GM12878 (cell line): ENCODE measurements around the gene RBM26. TPM values are rescaled to one million over a fixed set of nuclear protein-coding genes. Genes with fewer than 3 reads are reported as not detected.

ENCODE experiments used
- ATAC-seq: fragments of 200-7000 bp; cut with Tn5 transposase; 3 replicates; pipeline ENCODE4 v1.9.1; 2020; ENCODE audit warnings: mild to moderate bottlenecking, moderate library complexity
- BruUV-seq: library from RNA; stranded (reverse); fragments of 400-500 nt; replicated peaks from 2 replicates; lab custom pipeline; 2021; lab: Mats Ljungman, UMichigan
- CTCF ChIA-PET: fragments of 300-600 bp; sonication (Branson Sonifier 250); formaldehyde crosslinking; extraction: SDS; loops from one replicate; lab custom pipeline; 2021; ENCODE audit warnings: inconsistent platforms; lab: Yijun Ruan, JAX
- POLR2A ChIA-PET: fragments of 350-600 bp; formaldehyde crosslinking; extraction: SDS; loops from one replicate; lab custom pipeline; 2021; ENCODE audit warnings: inconsistent platforms; lab: Charles Lee
- RAD21 ChIA-PET: fragments of 300-600 bp; sonication (Branson Sonifier 250); formaldehyde crosslinking; loops from one replicate; lab custom pipeline; 2023; ENCODE audit warnings: antibody characterized with exemption; ENCODE audit not compliant: unreplicated experiment; lab: Charles Lee
- SMC1A ChIA-PET: fragments of 300-600 bp; sonication (Branson Sonifier 250); formaldehyde crosslinking; loops from one replicate; lab custom pipeline; 2023; ENCODE audit not compliant: unreplicated experiment, uncharacterized antibody; lab: Charles Lee
- DNase-seq: peaks from one replicate; pipeline ENCODE4 v3.0.0-alpha.2; 2011; ENCODE audit warnings: low read depth, low spot score
- FAIRE-seq: peaks from 3 replicates; lab custom pipeline; 2011; peaks lifted over from hg19 to GRCh38; lab: Jason Lieb, UNC
- H2AFZ ChIP-seq: 2 replicates; pipeline ENCODE4 v1.6.0; 2011; ENCODE audit warnings: low read depth, low read length, control low read depth; ENCODE audit not compliant: control insufficient read depth
- H3K27ac ChIP-seq: 2 replicates; pipeline ENCODE4 v1.5.1; 2011; ENCODE audit warnings: control low read depth; ENCODE audit not compliant: control insufficient read depth, insufficient read depth
- H3K27me3 ChIP-seq, 2 experiments: replicated peaks in 1 of 2; 2 replicates each; pipeline versions ENCODE4 v1.6.0 to v1.6.1; 2011; ENCODE audit warnings: low read length in 1 of 2; ENCODE audit not compliant: control insufficient read depth in 2 of 2, insufficient read depth in 2 of 2
- H3K36me3 ChIP-seq, 2 experiments: 2 replicates each; pipeline ENCODE4 v1.5.1; 2011; ENCODE audit warnings: low read length in 1 of 2; ENCODE audit not compliant: control insufficient read depth in 2 of 2, insufficient read depth in 2 of 2
- H3K4me1 ChIP-seq: 2 replicates; pipeline ENCODE4 v1.6.1; 2011; ENCODE audit warnings: mild to moderate bottlenecking, low read length, moderate library complexity, mixed read lengths; ENCODE audit not compliant: control insufficient read depth, insufficient read depth
- H3K4me2 ChIP-seq: 2 replicates; pipeline ENCODE4 v1.6.0; 2011; ENCODE audit warnings: control low read depth; ENCODE audit not compliant: control insufficient read depth, insufficient read depth
- H3K4me3 ChIP-seq: fragments of 200-600 bp; sonication (generic); 2 replicates; pipeline ENCODE4 v1.5.1; 2016
- H3K79me2 ChIP-seq: 2 replicates; pipeline ENCODE4 v1.6.0; 2011; ENCODE audit warnings: low read length; ENCODE audit not compliant: control insufficient read depth, insufficient read depth
- H3K9ac ChIP-seq: 2 replicates; pipeline ENCODE4 v1.8.0; 2011; ENCODE audit warnings: low read length, control low read depth, mixed read lengths; ENCODE audit not compliant: control insufficient read depth, insufficient read depth
- H3K9me3 ChIP-seq: replicated peaks from 3 replicates; pipeline ENCODE4 v1.5.1; 2011; ENCODE audit warnings: mild to moderate bottlenecking, low read length; ENCODE audit not compliant: control insufficient read depth, insufficient read depth
- H4K20me1 ChIP-seq: 2 replicates; pipeline ENCODE4 v1.6.0; 2011; ENCODE audit not compliant: control insufficient read depth, insufficient read depth
- BACH1 ChIP-seq: fragments of 450-650 bp; IDR thresholded peaks from 2 replicates; pipeline ENCODE4 v1.6.1; 2017; ENCODE audit warnings: mild to moderate bottlenecking, borderline replicate concordance
- BRCA1 ChIP-seq: IDR thresholded peaks from 2 replicates; pipeline ENCODE4 v1.6.1; 2011; ENCODE audit warnings: low read depth, low read length, improper control_type of control experiment
- CEBPB ChIP-seq, 2 experiments: fragments of 150-350 bp in 1 of 2; IDR thresholded peaks; 2 replicates each; pipeline ENCODE4 v1.6.1; 2012 to 2014; ENCODE audit warnings: low read depth in 2 of 2, low read length in 2 of 2, borderline replicate concordance in 1 of 2, inconsistent platforms in 1 of 2
- CREB1 ChIP-seq: IDR thresholded peaks from 2 replicates; pipeline ENCODE4 v1.6.1; 2012; ENCODE audit warnings: low read depth, mild to moderate bottlenecking, inconsistent platforms
- FOXK2 ChIP-seq: fragments of 450-650 bp; IDR thresholded peaks from 2 replicates; pipeline ENCODE4 v1.6.1; 2017; ENCODE audit warnings: mild to moderate bottlenecking, moderate library complexity
- KAT2A ChIP-seq: conservative IDR thresholded peaks from 2 replicates; pipeline ENCODE4 v1.6.1; 2011; ENCODE audit warnings: low read depth, low read length; ENCODE audit not compliant: control insufficient read depth
- LARP7 ChIP-seq: fragments of 450-650 bp; IDR thresholded peaks from 2 replicates; pipeline ENCODE4 v1.6.1; 2017; ENCODE audit warnings: mild to moderate bottlenecking
- MYC ChIP-seq: IDR thresholded peaks from 2 replicates; pipeline ENCODE4 v1.6.1; 2011; ENCODE audit warnings: mild to moderate bottlenecking, low read length, moderate library complexity, inconsistent platforms; ENCODE audit not compliant: insufficient read depth, insufficient replicate concordance, insufficient read length, severe bottlenecking
- NBN ChIP-seq: fragments of 450-650 bp; IDR thresholded peaks from 2 replicates; pipeline ENCODE4 v1.6.1; 2016
- POLR2AphosphoS2 ChIP-seq: IDR thresholded peaks from 2 replicates; pipeline ENCODE4 v1.6.1; 2011; ENCODE audit warnings: low read depth, mild to moderate bottlenecking, low read length, improper control_type of control experiment, moderate library complexity
- SUZ12 ChIP-seq: fragments of 200-600 bp; sonication (generic); IDR thresholded peaks from one replicate; pipeline ENCODE4 v1.6.1; 2018; ENCODE audit warnings: antibody characterized with exemption, mild to moderate bottlenecking; ENCODE audit not compliant: unreplicated experiment
- YBX1 ChIP-seq: fragments of 450-650 bp; IDR thresholded peaks from 2 replicates; pipeline ENCODE4 v1.6.1; 2016; ENCODE audit warnings: antibody characterized with exemption
- ZNF217 ChIP-seq: fragments of 450-650 bp; IDR thresholded peaks from 2 replicates; pipeline ENCODE4 v1.6.1; 2017; ENCODE audit warnings: antibody characterized with exemption, mild to moderate bottlenecking
- ZNF274 ChIP-seq: IDR thresholded peaks from one replicate; pipeline ENCODE4 v1.8.0; 2011; ENCODE audit not compliant: insufficient read length, insufficient read depth
- ZNF622 ChIP-seq: fragments of 450-650 bp; IDR thresholded peaks from 2 replicates; pipeline ENCODE4 v1.6.1; 2017; ENCODE audit warnings: mild to moderate bottlenecking, inconsistent platforms
- WGBS: methylation state at CpG from one replicate; pipeline ENCODE4 v1.1.6; 2016; ENCODE audit warnings: low lambda C conversion rate; ENCODE audit not compliant: insufficient replicate concordance, insufficient coverage; ENCODE audit errors: missing lambda C conversion rate; 5-methylcytosine and 5-hydroxymethylcytosine counted together
- in situ Hi-C: fragments of 300-500 bp; cut with MboI; formaldehyde crosslinking; loops from 9 replicates; pipeline ENCODE4 v1.14.3; 2018; ENCODE audit warnings: mixed read lengths
- intact Hi-C: fragments of 100-400 bp; cut with micrococcal nuclease; formaldehyde crosslinking; loops from one replicate; pipeline ENCODE4 v1.14.2; 2022; ENCODE audit not compliant: unreplicated experiment
- polyA plus RNA-seq, 11 experiments: library from polyadenylated mRNA; depleted of rRNA in 4 of 11; unstranded in 6 of 11; stranded (reverse) in 5 of 11; fragments of >200 nt; fragmentation: Nextera tagmentation in 4 of 11; fragmentation: Illumina TruSeq in 1 of 11; extraction: Ambion mirVana in 4 of 11; extraction: Trizol in 1 of 11; gene quantifications; 1 replicate in 1 of 11; 2 replicates in 10 of 11; pipeline versions ENCODE4 v1.2.1 to v1.2.3, GENCODE V29; 2011 to 2016; ENCODE audit warnings: inconsistent platforms in 2 of 11, missing spikeins in 2 of 11, low read depth in 1 of 11
- total RNA-seq, 4 experiments: library from RNA; depleted of rRNA in 3 of 4; stranded (reverse); fragments of >200 nt in 3 of 4; fragmentation: Illumina TruSeq in 1 of 4; extraction: Trizol in 1 of 4; gene quantifications; 2 replicates each; pipeline versions ENCODE4 v1.2.1 to v1.2.3, GENCODE V29; 2013 to 2021
- TF ChIP-seq, protein P1 (sequence below): fragments of 450-650 bp; conservative IDR thresholded peaks from 2 replicates; pipeline ENCODE4 v1.6.1; 2017; ENCODE audit warnings: mild to moderate bottlenecking, moderate library complexity
- TF ChIP-seq, protein P2 (sequence below): IDR thresholded peaks from 2 replicates; pipeline ENCODE4 v1.6.1; 2012; ENCODE audit warnings: low read depth, low read length, improper control_type of control experiment

RBM26 gene
- total and polyA plus RNA-seq, 10 of the 15 experiments (the other 5 are each of a cell fraction or from before 2014, with no cell fraction given), result 17.6 to 71.3 (median 38.9) TPM

DNA sequence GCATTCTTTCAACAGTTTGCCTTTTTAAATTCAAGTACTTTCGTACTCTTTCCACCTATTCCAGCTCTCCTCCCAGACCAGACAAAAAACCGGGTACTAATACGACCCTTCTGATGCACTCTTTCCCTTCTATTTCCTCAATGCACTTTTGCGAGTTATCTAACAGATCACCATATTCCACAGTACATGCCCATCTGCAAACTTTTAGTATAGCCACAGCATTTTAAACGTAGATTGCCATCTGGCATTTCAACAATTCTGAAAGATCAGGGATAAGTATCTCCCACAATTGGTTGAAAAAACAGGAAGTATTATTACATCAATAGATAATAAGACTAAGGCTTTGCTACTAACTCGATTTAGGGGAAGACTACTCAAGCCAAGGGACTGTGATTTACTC is 31.5 kb downstream of the RBM26 start:
- SMC1A ChIA-PET, result no interaction called here
- Histone ChIP-seq H3K4me2 (no peak overlapping the region), H3K9me3 (no peaks in the 10 kb centered on the region), H3K36me3 (peaks cover 7 to 16% of the 10 kb centered on the region in 2 experiments; a peak in 3 of 4 replicates), H3K27ac (no peak overlapping the region), H3K79me2 (peaks cover 11% of the 10 kb centered on the region), H2AFZ (no peak overlapping the region), H3K4me3 (no peak overlapping the region), H3K4me1 (no peaks in the 10 kb centered on the region), H3K9ac (no peak overlapping the region), H3K27me3 (no peaks in the 10 kb centered on the region), H4K20me1 (no peaks in the 10 kb centered on the region)
- no TSS peak for BruUV-seq
- intact Hi-C loops (no loop called here), in situ Hi-C loops (no loop called here)
- FAIRE-seq (no peak), ATAC-seq (no peak), DNase-seq (no peak)
- TF ChIP-seq, protein P1, sequence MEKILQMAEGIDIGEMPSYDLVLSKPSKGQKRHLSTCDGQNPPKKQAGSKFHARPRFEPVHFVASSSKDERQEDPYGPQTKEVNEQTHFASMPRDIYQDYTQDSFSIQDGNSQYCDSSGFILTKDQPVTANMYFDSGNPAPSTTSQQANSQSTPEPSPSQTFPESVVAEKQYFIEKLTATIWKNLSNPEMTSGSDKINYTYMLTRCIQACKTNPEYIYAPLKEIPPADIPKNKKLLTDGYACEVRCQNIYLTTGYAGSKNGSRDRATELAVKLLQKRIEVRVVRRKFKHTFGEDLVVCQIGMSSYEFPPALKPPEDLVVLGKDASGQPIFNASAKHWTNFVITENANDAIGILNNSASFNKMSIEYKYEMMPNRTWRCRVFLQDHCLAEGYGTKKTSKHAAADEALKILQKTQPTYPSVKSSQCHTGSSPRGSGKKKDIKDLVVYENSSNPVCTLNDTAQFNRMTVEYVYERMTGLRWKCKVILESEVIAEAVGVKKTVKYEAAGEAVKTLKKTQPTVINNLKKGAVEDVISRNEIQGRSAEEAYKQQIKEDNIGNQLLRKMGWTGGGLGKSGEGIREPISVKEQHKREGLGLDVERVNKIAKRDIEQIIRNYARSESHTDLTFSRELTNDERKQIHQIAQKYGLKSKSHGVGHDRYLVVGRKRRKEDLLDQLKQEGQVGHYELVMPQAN, result no peak
- TF ChIP-seq NBN, result no peak
- TF ChIP-seq BACH1, result no peak
- TF ChIP-seq YBX1, result no peak
- TF ChIP-seq, protein P2, sequence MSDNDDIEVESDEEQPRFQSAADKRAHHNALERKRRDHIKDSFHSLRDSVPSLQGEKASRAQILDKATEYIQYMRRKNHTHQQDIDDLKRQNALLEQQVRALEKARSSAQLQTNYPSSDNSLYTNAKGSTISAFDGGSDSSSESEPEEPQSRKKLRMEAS, result no peak
- no peak for TF ChIP-seq CEBPB (IDR thresholded peaks at IDR 0.05; ENCODE audit: borderline replicate concordance in 1 of 2, low read depth in 2 of 2, low read length in 2 of 2)
- no peak for TF ChIP-seq ZNF622
- TF ChIP-seq FOXK2, result no peak
- TF ChIP-seq ZNF217, result no peak
- TF ChIP-seq CREB1, result no peak
- no peak for TF ChIP-seq POLR2AphosphoS2
- TF ChIP-seq LARP7, result no peak
- TF ChIP-seq KAT2A, result no peak
- no peak for TF ChIP-seq SUZ12
- TF ChIP-seq ZNF274, result no peak
- TF ChIP-seq MYC, result no peak
- no peak for TF ChIP-seq BRCA1
- 86% methylated on average over 6 of the region's 6 CpGs for WGBS
- CTCF ChIA-PET, result no interaction called here
- POLR2A ChIA-PET, result no interaction called here
- RAD21 ChIA-PET, result interaction anchor here (1.2 kb wide), 1 partner anchor 11 kb away, joined by 4 read pairs; no protein-coding TSS in a partner anchor
